PC-3 (cell line): ENCODE results near the gene DNASE1.

ENCODE experiments used
- EZH2 ChIP-seq: fragments of 300-600 bp; sonication (generic); IDR thresholded peaks from one replicate; pipeline ENCODE4 v1.6.1; 2017; ENCODE audit warnings: antibody characterized with exemption, mild to moderate bottlenecking, low read length; ENCODE audit not compliant: unreplicated experiment
- EZH2phosphoT487 ChIP-seq: fragments of 300-600 bp; sonication (generic); IDR thresholded peaks from 2 replicates; pipeline ENCODE4 v1.6.1; 2018; ENCODE audit warnings: mild to moderate bottlenecking, antibody characterized with exemption, low read length, borderline replicate concordance
- TF ChIP-seq, protein P1 (sequence below): fragments of 300-600 bp; sonication (generic); conservative IDR thresholded peaks from 2 replicates; pipeline ENCODE4 v1.5.1; 2017; ENCODE audit warnings: antibody characterized with exemption, low read depth, mild to moderate bottlenecking, low read length

DNA sequence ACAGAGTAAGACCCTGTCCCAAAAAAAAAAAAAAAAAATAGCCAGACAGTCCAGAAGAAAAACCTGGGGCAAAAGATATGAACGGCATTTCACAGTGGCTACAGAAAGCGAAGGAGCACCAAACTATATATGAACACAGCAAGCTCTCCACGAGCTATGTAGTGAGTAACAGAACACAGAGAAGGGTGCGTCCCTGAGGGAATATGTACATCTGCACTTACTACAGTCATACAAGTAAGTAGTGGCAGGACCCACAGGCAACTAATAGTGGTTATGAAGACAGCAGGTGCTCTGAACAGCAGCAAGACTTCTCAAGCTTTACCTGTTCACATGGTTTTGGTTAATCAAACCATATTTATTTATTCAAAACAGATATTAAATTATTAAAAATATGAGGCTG, 47.0 kb downstream of the DNASE1 start:
- TF ChIP-seq, protein P1, sequence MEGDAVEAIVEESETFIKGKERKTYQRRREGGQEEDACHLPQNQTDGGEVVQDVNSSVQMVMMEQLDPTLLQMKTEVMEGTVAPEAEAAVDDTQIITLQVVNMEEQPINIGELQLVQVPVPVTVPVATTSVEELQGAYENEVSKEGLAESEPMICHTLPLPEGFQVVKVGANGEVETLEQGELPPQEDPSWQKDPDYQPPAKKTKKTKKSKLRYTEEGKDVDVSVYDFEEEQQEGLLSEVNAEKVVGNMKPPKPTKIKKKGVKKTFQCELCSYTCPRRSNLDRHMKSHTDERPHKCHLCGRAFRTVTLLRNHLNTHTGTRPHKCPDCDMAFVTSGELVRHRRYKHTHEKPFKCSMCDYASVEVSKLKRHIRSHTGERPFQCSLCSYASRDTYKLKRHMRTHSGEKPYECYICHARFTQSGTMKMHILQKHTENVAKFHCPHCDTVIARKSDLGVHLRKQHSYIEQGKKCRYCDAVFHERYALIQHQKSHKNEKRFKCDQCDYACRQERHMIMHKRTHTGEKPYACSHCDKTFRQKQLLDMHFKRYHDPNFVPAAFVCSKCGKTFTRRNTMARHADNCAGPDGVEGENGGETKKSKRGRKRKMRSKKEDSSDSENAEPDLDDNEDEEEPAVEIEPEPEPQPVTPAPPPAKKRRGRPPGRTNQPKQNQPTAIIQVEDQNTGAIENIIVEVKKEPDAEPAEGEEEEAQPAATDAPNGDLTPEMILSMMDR, result no peak
- TF ChIP-seq EZH2phosphoT487, result no peak
- TF ChIP-seq EZH2, result no peak
